B cell (primary cell): ENCODE results near the gene C6orf89. TPM values are rescaled to one million over a fixed set of nuclear protein-coding genes. Genes with fewer than 3 reads are reported as not detected.

Experiments
- ATAC-seq: fragments of 200-7000 bp; cut with Tn5 transposase; one replicate; pipeline ENCODE4 v1.10.0; 2021; ENCODE audit warnings: low read depth, mild to moderate bottlenecking, moderate number of reproducible peaks, moderate library complexity
- CTCF ChIA-PET: fragments of 350-600 bp; sonication (Branson Sonifier 250); formaldehyde crosslinking; loops from one replicate; lab custom pipeline; 2021; ENCODE audit warnings: antibody characterized with exemption, inconsistent platforms; lab: Charles Lee
- POLR2A ChIA-PET: fragments of 350-600 bp; sonication (Branson Sonifier 250); formaldehyde crosslinking; loops from one replicate; lab custom pipeline; 2021; ENCODE audit warnings: antibody characterized with exemption; lab: Charles Lee
- DNase-seq: peaks from one replicate; pipeline ENCODE4 v3.0.0; 2013
- H2AFZ ChIP-seq: 2 replicates; pipeline ENCODE4 v1.6.1; 2012; ENCODE audit warnings: mild to moderate bottlenecking, low read depth, low read length; ENCODE audit not compliant: insufficient read depth, poor library complexity, severe bottlenecking
- H3K27ac ChIP-seq, 2 donors: 1 replicate in 1 of 2; 2 replicates in 1 of 2; pipeline ENCODE4 v1.5.1; 2012 to 2013; ENCODE audit warnings: low read length in 2 of 2, mild to moderate bottlenecking in 2 of 2, moderate library complexity in 1 of 2
- H3K27me3 ChIP-seq, 4 experiments: fragments of 200-600 bp in 1 of 4; sonication (generic) in 1 of 4; replicated peaks in 1 of 4; 1 replicate in 2 of 4; 2 replicates in 2 of 4; pipeline versions ENCODE4 v1.6.1 to v1.7.0; 2013 to 2016; ENCODE audit warnings: low read length in 3 of 4, mild to moderate bottlenecking in 2 of 4, mixed read lengths in 1 of 4, moderate library complexity in 1 of 4; ENCODE audit not compliant: insufficient read depth in 4 of 4, control insufficient read depth in 3 of 4; ENCODE audit errors: control extremely low read depth in 1 of 4
- H3K36me3 ChIP-seq, 2 experiments: replicated peaks in 1 of 2; 1 replicate in 1 of 2; 2 replicates in 1 of 2; pipeline versions ENCODE4 v1.6.1 to v1.7.1; 2013; ENCODE audit warnings: low read length in 1 of 2; ENCODE audit not compliant: insufficient read depth in 2 of 2, control insufficient read depth in 1 of 2; ENCODE audit errors: control extremely low read depth in 1 of 2, extremely low read depth in 1 of 2
- H3K4me1 ChIP-seq, 2 donors: fragments of 200-600 bp in 1 of 2; sonication (generic) in 1 of 2; 1 replicate in 1 of 2; 2 replicates in 1 of 2; pipeline versions ENCODE4 v1.5.1 to v1.6.1; 2013 to 2017; ENCODE audit warnings: low read length in 2 of 2; ENCODE audit not compliant: control insufficient read depth in 2 of 2, insufficient read depth in 2 of 2
- H3K4me2 ChIP-seq: replicated peaks from 2 replicates; pipeline ENCODE3; 2012; ENCODE audit warnings: mild to moderate bottlenecking, low read depth, low read length; ENCODE audit not compliant: poor library complexity, severe bottlenecking
- H3K4me3 ChIP-seq, 5 experiments: fragments of 200-600 bp in 1 of 5; sonication (generic) in 1 of 5; 1 replicate in 3 of 5; 2 replicates in 2 of 5; pipeline versions ENCODE4 v1.5.1 to v1.7.0; 2011 to 2016; ENCODE audit warnings: low read length in 4 of 5, mild to moderate bottlenecking in 4 of 5, low read depth in 2 of 5, control low read depth in 1 of 5, moderate library complexity in 1 of 5; ENCODE audit not compliant: insufficient read depth in 1 of 5; ENCODE audit errors: control extremely low read depth in 1 of 5, extremely low read depth in 1 of 5
- H3K79me2 ChIP-seq: fragments of 200-600 bp; sonication (generic); one replicate; pipeline ENCODE4 v1.6.0; 2016; ENCODE audit warnings: low read length; ENCODE audit not compliant: control insufficient read depth, insufficient read depth
- H3K9ac ChIP-seq: fragments of 200-600 bp; sonication (generic); 2 replicates; pipeline ENCODE4 v1.6.1; 2017; ENCODE audit warnings: mild to moderate bottlenecking, low read length, moderate library complexity
- H3K9me3 ChIP-seq, 3 donors: one replicate each; pipeline versions ENCODE4 v1.6.1 to v1.7.1; 2013; ENCODE audit warnings: low read length in 2 of 3; ENCODE audit not compliant: control insufficient read depth in 2 of 3, insufficient read depth in 1 of 3; ENCODE audit errors: control extremely low read depth in 1 of 3
- H4K20me1 ChIP-seq: 2 replicates; pipeline ENCODE4 v1.6.0; 2012; ENCODE audit warnings: mild to moderate bottlenecking, low read length; ENCODE audit not compliant: insufficient read depth, control insufficient read depth, poor library complexity, severe bottlenecking
- H3K27ac Mint-ChIP-seq: one replicate; pipeline ENCODE4 v1.8.0; 2021; ENCODE audit warnings: mixed read lengths
- H3K27me3 Mint-ChIP-seq: one replicate; pipeline ENCODE4 v1.8.0; 2021; ENCODE audit warnings: mixed read lengths
- H3K4me1 Mint-ChIP-seq: one replicate; pipeline ENCODE4 v1.8.0; 2021; ENCODE audit warnings: mixed read lengths
- H3K4me3 Mint-ChIP-seq: one replicate; pipeline ENCODE4 v1.8.0; 2021; ENCODE audit warnings: mixed read lengths
- H3K9me3 Mint-ChIP-seq: one replicate; pipeline ENCODE4 v1.8.0; 2022; ENCODE audit warnings: mixed read lengths; ENCODE audit not compliant: insufficient read depth
- CTCF ChIP-seq: fragments of 200-600 bp; IDR thresholded peaks from one replicate; pipeline ENCODE4 v1.8.0; 2022; ENCODE audit warnings: antibody characterized with exemption, mild to moderate bottlenecking
- EZH2 ChIP-seq: IDR thresholded peaks from 2 replicates; pipeline ENCODE4 v1.6.1; 2012; ENCODE audit warnings: borderline replicate concordance, low read depth, mild to moderate bottlenecking, moderate library complexity, low read length; ENCODE audit not compliant: insufficient read depth, poor library complexity, severe bottlenecking
- WGBS: methylation state at CpG from one replicate; pipeline ENCODE4 v1.1.5; 2013; ENCODE audit warnings: missing lambda C conversion rate; ENCODE audit not compliant: insufficient coverage; 5-methylcytosine and 5-hydroxymethylcytosine counted together
- intact Hi-C: fragments of 100-400 bp; cut with micrococcal nuclease; formaldehyde crosslinking; loops from one replicate; pipeline ENCODE4 v1.10.0; 2022
- polyA plus RNA-seq: library from polyadenylated mRNA; depleted of rRNA; stranded (reverse); fragments of >200 nt; gene quantifications from 2 replicates; pipeline ENCODE4 v1.2.3, GENCODE V29; 2012
- total RNA-seq, 2 donors: library from RNA; stranded (reverse); fragments of 120-200 nt in 1 of 2; gene quantifications; 1 replicate in 1 of 2; 2 replicates in 1 of 2; pipeline versions ENCODE4 v1.2.3 to v1.2.4, GENCODE V29; 2013 to 2022

C6orf89 gene
- total and polyA plus RNA-seq, 2 donors (not counting 1 experiment from before 2014, with no cell fraction given), result 13.0 to 35.3 TPM

DNA sequence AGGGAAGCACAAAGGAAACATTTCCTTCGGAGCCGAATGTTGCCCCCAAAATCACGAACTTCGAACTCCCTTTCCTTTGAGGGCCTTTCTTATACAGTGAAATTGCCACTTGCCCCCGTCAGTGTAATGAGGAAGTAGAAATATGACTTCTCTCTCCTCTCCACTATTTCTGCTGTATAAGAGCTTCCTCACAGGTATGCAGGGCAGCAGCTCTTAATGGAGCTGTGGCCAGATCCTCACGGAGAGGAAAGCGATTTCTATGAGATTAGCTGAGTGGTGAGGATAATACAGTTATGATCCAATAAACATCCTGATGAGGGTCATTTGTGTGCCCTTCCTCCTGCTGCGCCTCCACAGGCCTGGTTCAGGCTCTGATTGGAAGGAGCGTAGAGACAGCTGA lies 35.7 kb upstream of the C6orf89 start:
- Histone ChIP-seq H3K36me3 (peaks cover 0 to 16% of the 10 kb centered on the region in 2 experiments), H2AFZ (no peak overlapping the region), H3K9ac (no peak overlapping the region), H4K20me1 (no peaks in the 10 kb centered on the region), H3K4me1 (peaks cover 0 to 8% of the 10 kb centered on the region in 2 donors), H3K4me3 (no peak overlapping the region), H3K27me3 (peaks cover 0 to 11% (median 5%) of the 10 kb centered on the region in 4 experiments), H3K79me2 (no peaks in the 10 kb centered on the region), H3K4me2 (no peak overlapping the region), H3K27ac (no peak overlapping the region), H3K9me3 (peaks cover 0 to 12% (median 12%) of the 10 kb centered on the region in 3 donors)
- DNase-seq (no peak), ATAC-seq (no peak)
- ChIA-PET CTCF (interaction anchor here (1.3 to 7.8 kb wide), 11 partner anchors 13 to 235 kb away, joined by 4 to 92 read pairs (median 10); no protein-coding TSS in a partner anchor), POLR2A (no interaction called here)
- TF ChIP-seq CTCF (no peak), EZH2 (no peak)
- Mint-ChIP-seq H3K4me3 (no peak overlapping the region), H3K27ac (no peak overlapping the region), H3K9me3 (peaks cover 4% of the 10 kb centered on the region), H3K27me3 (peaks cover 3% of the 10 kb centered on the region), H3K4me1 (peaks cover 8% of the 10 kb centered on the region)
- intact Hi-C loops, result loop anchor here (10.0 kb wide), 1 partner anchor 425 kb away; no protein-coding TSS in a partner anchor
- 100% methylated on average over 2 of the region's 9 CpGs for WGBS

- Mint-ChIP-seq H3K4me3 (no peak overlapping the region), H3K27ac (no peak overlapping the region), H3K9me3 (peaks cover 4% of the 10 kb centered on the region), H3K4me1 (peaks cover 8% of the 10 kb centered on the region), H3K27me3 (peaks cover 3% of the 10 kb centered on the region)
- intact Hi-C loops, result loop anchor here (1.0 to 10.0 kb wide), 3 partner anchors 85 to 426 kb away; no protein-coding TSS in a partner anchor
- Histone ChIP-seq H3K79me2 (no peaks in the 10 kb centered on the region), H3K4me1 (peaks cover 0 to 8% of the 10 kb centered on the region in 2 donors), H3K4me2 (no peak overlapping the region), H3K9me3 (peaks cover 0 to 12% (median 12%) of the 10 kb centered on the region in 3 donors), H3K27ac (no peak overlapping the region), H3K27me3 (peaks cover 0 to 11% (median 5%) of the 10 kb centered on the region in 4 experiments), H3K4me3 (no peak overlapping the region), H4K20me1 (no peaks in the 10 kb centered on the region), H3K36me3 (peaks cover 0 to 27% of the 10 kb centered on the region in 2 experiments), H3K9ac (no peak overlapping the region), H2AFZ (no peak overlapping the region)
- DNase-seq (peak; percentile 69), ATAC-seq (peak; percentile 43)
- TF ChIP-seq EZH2, result no peak
- TF ChIP-seq CTCF, result peak; percentile 83
- WGBS, result 28% methylated on average over 2 of the region's 3 CpGs
- ChIA-PET CTCF (interaction anchor here (0.7 to 7.8 kb wide), 17 partner anchors 9 to 428 kb away, joined by 3 to 92 read pairs (median 9); partner anchors contain the start of gene PPIL1), POLR2A (no interaction called here)
These were observed 34.6 kb upstream of the C6orf89 start for GRCh38 chr6:36851149-36851614.
